SK-N-SH treated with all-trans-retinoic acid at 6 μM for 48 hours (cell line): ENCODE measurements around the gene EPHA8.

Experiments
- BACH2 ChIP-seq: fragments of 250-450 bp; sonication (Bioruptor Pico); IDR thresholded peaks from 2 replicates; pipeline ENCODE4 v1.9.0; 2021; ENCODE audit warnings: mild to moderate bottlenecking, borderline replicate concordance
- ZFP3 ChIP-seq: fragments of 250-450 bp; sonication (Bioruptor Pico); IDR thresholded peaks from 2 replicates; pipeline ENCODE4 v1.5.0; 2020; ENCODE audit warnings: mild to moderate bottlenecking, moderate library complexity
- ZNF70 ChIP-seq: fragments of 450-650 bp; formaldehyde crosslinking; IDR thresholded peaks from 2 replicates; pipeline ENCODE4 v1.5.0; 2020; ENCODE audit warnings: mild to moderate bottlenecking, moderate library complexity
- TF ChIP-seq, protein P1 (sequence below): fragments of 250-450 bp; sonication (Bioruptor Pico); IDR thresholded peaks from 2 replicates; pipeline ENCODE4 v1.8.0; 2020; ENCODE audit warnings: mild to moderate bottlenecking, moderate library complexity, borderline replicate concordance
- TF ChIP-seq, protein P2 (sequence below): fragments of 250-450 bp; sonication (Bioruptor Pico); IDR thresholded peaks from 2 replicates; pipeline ENCODE4 v1.5.1; 2020; ENCODE audit warnings: low read depth, mild to moderate bottlenecking, moderate library complexity
- TF ChIP-seq, protein P3 (sequence below): fragments of 250-450 bp; sonication (Bioruptor Pico); IDR thresholded peaks from 2 replicates; pipeline ENCODE4 v1.5.0; 2020; ENCODE audit warnings: mild to moderate bottlenecking, moderate library complexity

DNA sequence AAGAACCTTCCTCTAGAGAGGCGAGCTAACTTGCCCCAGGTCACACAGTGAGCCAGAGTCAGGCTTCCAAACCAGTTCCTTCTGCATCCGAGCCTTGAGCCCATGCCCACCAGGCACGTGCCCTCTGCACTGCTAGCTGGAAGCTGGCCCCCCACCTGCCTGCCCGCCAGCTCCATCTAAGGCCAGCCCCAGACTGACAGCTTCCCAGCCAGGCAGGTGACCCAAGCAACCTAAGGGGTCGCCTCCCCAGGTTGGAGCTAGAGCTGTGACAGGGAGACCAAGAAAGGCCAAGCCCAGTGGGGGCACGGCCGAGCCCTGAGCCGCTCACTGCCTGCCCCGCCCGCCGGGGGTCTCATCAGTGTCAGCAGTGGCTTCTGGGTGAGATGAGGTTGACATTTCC, 53.3 kb downstream of the EPHA8 start:
- TF ChIP-seq ZNF70, result no peak
- no peak for TF ChIP-seq BACH2
- TF ChIP-seq, protein P1, sequence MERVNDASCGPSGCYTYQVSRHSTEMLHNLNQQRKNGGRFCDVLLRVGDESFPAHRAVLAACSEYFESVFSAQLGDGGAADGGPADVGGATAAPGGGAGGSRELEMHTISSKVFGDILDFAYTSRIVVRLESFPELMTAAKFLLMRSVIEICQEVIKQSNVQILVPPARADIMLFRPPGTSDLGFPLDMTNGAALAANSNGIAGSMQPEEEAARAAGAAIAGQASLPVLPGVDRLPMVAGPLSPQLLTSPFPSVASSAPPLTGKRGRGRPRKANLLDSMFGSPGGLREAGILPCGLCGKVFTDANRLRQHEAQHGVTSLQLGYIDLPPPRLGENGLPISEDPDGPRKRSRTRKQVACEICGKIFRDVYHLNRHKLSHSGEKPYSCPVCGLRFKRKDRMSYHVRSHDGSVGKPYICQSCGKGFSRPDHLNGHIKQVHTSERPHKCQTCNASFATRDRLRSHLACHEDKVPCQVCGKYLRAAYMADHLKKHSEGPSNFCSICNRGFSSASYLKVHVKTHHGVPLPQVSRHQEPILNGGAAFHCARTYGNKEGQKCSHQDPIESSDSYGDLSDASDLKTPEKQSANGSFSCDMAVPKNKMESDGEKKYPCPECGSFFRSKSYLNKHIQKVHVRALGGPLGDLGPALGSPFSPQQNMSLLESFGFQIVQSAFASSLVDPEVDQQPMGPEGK, result no peak
- TF ChIP-seq ZFP3 (CRISPR knock-in tag), result no peak
- TF ChIP-seq, protein P2, sequence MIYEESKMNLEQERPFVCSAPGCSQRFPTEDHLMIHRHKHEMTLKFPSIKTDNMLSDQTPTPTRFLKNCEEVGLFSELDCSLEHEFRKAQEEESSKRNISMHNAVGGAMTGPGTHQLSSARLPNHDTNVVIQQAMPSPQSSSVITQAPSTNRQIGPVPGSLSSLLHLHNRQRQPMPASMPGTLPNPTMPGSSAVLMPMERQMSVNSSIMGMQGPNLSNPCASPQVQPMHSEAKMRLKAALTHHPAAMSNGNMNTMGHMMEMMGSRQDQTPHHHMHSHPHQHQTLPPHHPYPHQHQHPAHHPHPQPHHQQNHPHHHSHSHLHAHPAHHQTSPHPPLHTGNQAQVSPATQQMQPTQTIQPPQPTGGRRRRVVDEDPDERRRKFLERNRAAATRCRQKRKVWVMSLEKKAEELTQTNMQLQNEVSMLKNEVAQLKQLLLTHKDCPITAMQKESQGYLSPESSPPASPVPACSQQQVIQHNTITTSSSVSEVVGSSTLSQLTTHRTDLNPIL (CRISPR knock-in tag), result no peak
- TF ChIP-seq, protein P3, sequence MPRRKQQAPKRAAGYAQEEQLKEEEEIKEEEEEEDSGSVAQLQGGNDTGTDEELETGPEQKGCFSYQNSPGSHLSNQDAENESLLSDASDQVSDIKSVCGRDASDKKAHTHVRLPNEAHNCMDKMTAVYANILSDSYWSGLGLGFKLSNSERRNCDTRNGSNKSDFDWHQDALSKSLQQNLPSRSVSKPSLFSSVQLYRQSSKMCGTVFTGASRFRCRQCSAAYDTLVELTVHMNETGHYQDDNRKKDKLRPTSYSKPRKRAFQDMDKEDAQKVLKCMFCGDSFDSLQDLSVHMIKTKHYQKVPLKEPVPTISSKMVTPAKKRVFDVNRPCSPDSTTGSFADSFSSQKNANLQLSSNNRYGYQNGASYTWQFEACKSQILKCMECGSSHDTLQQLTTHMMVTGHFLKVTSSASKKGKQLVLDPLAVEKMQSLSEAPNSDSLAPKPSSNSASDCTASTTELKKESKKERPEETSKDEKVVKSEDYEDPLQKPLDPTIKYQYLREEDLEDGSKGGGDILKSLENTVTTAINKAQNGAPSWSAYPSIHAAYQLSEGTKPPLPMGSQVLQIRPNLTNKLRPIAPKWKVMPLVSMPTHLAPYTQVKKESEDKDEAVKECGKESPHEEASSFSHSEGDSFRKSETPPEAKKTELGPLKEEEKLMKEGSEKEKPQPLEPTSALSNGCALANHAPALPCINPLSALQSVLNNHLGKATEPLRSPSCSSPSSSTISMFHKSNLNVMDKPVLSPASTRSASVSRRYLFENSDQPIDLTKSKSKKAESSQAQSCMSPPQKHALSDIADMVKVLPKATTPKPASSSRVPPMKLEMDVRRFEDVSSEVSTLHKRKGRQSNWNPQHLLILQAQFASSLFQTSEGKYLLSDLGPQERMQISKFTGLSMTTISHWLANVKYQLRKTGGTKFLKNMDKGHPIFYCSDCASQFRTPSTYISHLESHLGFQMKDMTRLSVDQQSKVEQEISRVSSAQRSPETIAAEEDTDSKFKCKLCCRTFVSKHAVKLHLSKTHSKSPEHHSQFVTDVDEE (CRISPR knock-in tag), result no peak
